ENCODE data around the gene CLCNKA.
"Not testable (repeated sequence)": the region's sequence is repeated elsewhere in the genome, so short reads cannot be mapped to it uniquely, and the experiment has no call there.

Gene CLCNKA

GRCh38 chr1:16018308-16018707, 3.5 kb upstream of the CLCNKA start:
- DNase-seq (ENCODE audit: low read depth): no peak
- H3K4me3 ChIP-seq (ENCODE audit: low read depth, low read length): no peak overlapping the region
- no peak for TF ChIP-seq CTCF (IDR thresholded peaks at IDR 0.05; ENCODE audit: low read depth, low read length, missing control alignments)

- no peak overlapping the region for H3K4me3 ChIP-seq (ENCODE audit: low read depth, low read length)
- no peak for DNase-seq (ENCODE audit: low read depth)
- no peak for TF ChIP-seq CTCF (IDR thresholded peaks at IDR 0.05; ENCODE audit: low read depth, low read length, missing control alignments)
Observed at GRCh38 chr1:16018749-16019643, 2.8 kb upstream of the CLCNKA start.

- TF ChIP-seq CTCF (IDR thresholded peaks at IDR 0.05; ENCODE audit: low read depth, low read length, missing control alignments): no peak
- no peak for DNase-seq (ENCODE audit: low read depth)
- no peak overlapping the region for H3K4me3 ChIP-seq (ENCODE audit: low read depth, low read length)
Observed at GRCh38 chr1:16019644-16020277, 2.1 kb upstream of the CLCNKA start.

GRCh38 chr1:16020325-16020724, 1.5 kb upstream of the CLCNKA start:
- H3K4me3 ChIP-seq (ENCODE audit: low read depth, low read length): no peak overlapping the region
- TF ChIP-seq CTCF (IDR thresholded peaks at IDR 0.05; ENCODE audit: low read depth, low read length, missing control alignments): no peak
- no peak for DNase-seq (ENCODE audit: low read depth)

GRCh38 chr1:16020878-16021277, 958 bp upstream of the CLCNKA start:
- not testable (repeated sequence) for H3K4me3 ChIP-seq (ENCODE audit: low read depth, low read length); DNase-seq (ENCODE audit: low read depth)

GRCh38 chr1:16022393-16022792, 557 bp downstream of the CLCNKA start:
- DNase-seq (ENCODE audit: low read depth): no peak
- no peak overlapping the region for H3K4me3 ChIP-seq (ENCODE audit: low read depth, low read length)
- TF ChIP-seq CTCF (IDR thresholded peaks at IDR 0.05; ENCODE audit: low read depth, low read length, missing control alignments): no peak

- no peak for DNase-seq (ENCODE audit: low read depth)
- H3K4me3 ChIP-seq (ENCODE audit: low read depth, low read length): no peak overlapping the region
- no peak for TF ChIP-seq CTCF (IDR thresholded peaks at IDR 0.05; ENCODE audit: low read depth, low read length, missing control alignments)
Observed at GRCh38 chr1:16023050-16023653, 1.3 kb downstream of the CLCNKA start.

- not testable (repeated sequence) for H3K4me3 ChIP-seq (ENCODE audit: low read depth, low read length); DNase-seq (ENCODE audit: low read depth)
Observed at GRCh38 chr1:16026302-16026701, 4.5 kb downstream of the CLCNKA start.

Measured in GM12864 (cell line).